ENCODE results near the gene KCNQ1. TPM values are rescaled to one million over a fixed set of nuclear protein-coding genes. Genes with fewer than 3 reads are reported as not detected.

KCNQ1 gene
- total RNA-seq, 3 donors from 2014 or later (not counting 1 experiment from before 2014, with no cell fraction given): 1.9 to 7.8 (median 3.3) TPM

- intact Hi-C loops (cut with micrococcal nuclease): no loop called here
- Histone ChIP-seq H3K27me3 (ENCODE audit: control insufficient read depth, insufficient read depth, low read length) (peaks cover 6% of the 10 kb centered on the region), H3K4me1 (ENCODE audit: control insufficient read depth, insufficient read depth, low read length) (peaks cover 5% of the 10 kb centered on the region), H3K36me3 (ENCODE audit: control insufficient read depth, insufficient read depth, low read length) (no peaks in the 10 kb centered on the region), H3K9me3 (ENCODE audit: control insufficient read depth, insufficient read depth, low read length) (no peaks in the 10 kb centered on the region), H3K27ac (ENCODE audit: low read length) (no peak overlapping the region), H3K4me3 (ENCODE audit: low read length) (no peak overlapping the region)
- TF ChIP-seq CTCF (IDR thresholded peaks at IDR 0.05): no peak
- Mint-ChIP-seq H3K27me3 (ENCODE audit: low read depth in 2 of 2) (peaks cover 6% of the 10 kb centered on the region in 2 donors), H3K4me3 (no peak overlapping the region), H3K36me3 (no peaks in the 10 kb centered on the region), H3K9me3 (no peaks in the 10 kb centered on the region), H3K4me1 (no peaks in the 10 kb centered on the region), H3K27ac (no peak overlapping the region)
- DNase-seq (no peak), ATAC-seq (no peak)
- 87% methylated on average over 12 of the region's 12 CpGs for WGBS (ENCODE audit: insufficient coverage)
These were observed 94.1 kb downstream of the KCNQ1 start for GRCh38 chr11:2538951-2539350.

- Mint-ChIP-seq H3K27me3 (ENCODE audit: low read depth in 2 of 2) (peaks cover 5 to 6% of the 10 kb centered on the region in 2 donors), H3K4me1 (no peaks in the 10 kb centered on the region), H3K9me3 (no peaks in the 10 kb centered on the region), H3K4me3 (no peak overlapping the region), H3K36me3 (no peaks in the 10 kb centered on the region), H3K27ac (no peak overlapping the region)
- no peak overlapping the region for H3K4me3 ChIP-seq (ENCODE audit: low read length)
- 93% methylated on average over 34 of the region's 34 CpGs for WGBS (ENCODE audit: insufficient coverage)
- ATAC-seq (no peak), DNase-seq (no peak)
- no peak for TF ChIP-seq CTCF (IDR thresholded peaks at IDR 0.05)
- intact Hi-C loops (cut with micrococcal nuclease): no loop called here
- H3K27ac ChIP-seq (ENCODE audit: low read length): no peak overlapping the region
- H3K36me3 ChIP-seq (ENCODE audit: control insufficient read depth, insufficient read depth, low read length): no peaks in the 10 kb centered on the region
- peaks cover 6% of the 10 kb centered on the region for H3K27me3 ChIP-seq (ENCODE audit: control insufficient read depth, insufficient read depth, low read length)
- no peaks in the 10 kb centered on the region for H3K9me3 ChIP-seq (ENCODE audit: control insufficient read depth, insufficient read depth, low read length)
- H3K4me1 ChIP-seq (ENCODE audit: control insufficient read depth, insufficient read depth, low read length): no peaks in the 10 kb centered on the region
These were observed 94.8 kb downstream of the KCNQ1 start for GRCh38 chr11:2539371-2540222.

GRCh38 chr11:2540223-2540991 is 95.6 kb downstream of the KCNQ1 start:
- TF ChIP-seq CTCF (IDR thresholded peaks at IDR 0.05): no peak
- Histone ChIP-seq H3K9me3 (ENCODE audit: control insufficient read depth, insufficient read depth, low read length) (no peaks in the 10 kb centered on the region), H3K4me3 (ENCODE audit: low read length) (no peak overlapping the region), H3K27me3 (ENCODE audit: control insufficient read depth, insufficient read depth, low read length) (peaks cover 6% of the 10 kb centered on the region), H3K4me1 (ENCODE audit: control insufficient read depth, insufficient read depth, low read length) (no peaks in the 10 kb centered on the region), H3K27ac (ENCODE audit: low read length) (no peak overlapping the region), H3K36me3 (ENCODE audit: control insufficient read depth, insufficient read depth, low read length) (no peaks in the 10 kb centered on the region)
- WGBS (ENCODE audit: insufficient coverage): 89% methylated on average over 16 of the region's 16 CpGs
- Mint-ChIP-seq H3K4me1 (no peaks in the 10 kb centered on the region), H3K4me3 (no peak overlapping the region), H3K9me3 (no peaks in the 10 kb centered on the region), H3K36me3 (no peaks in the 10 kb centered on the region), H3K27me3 (ENCODE audit: low read depth in 2 of 2) (peaks cover 3 to 5% of the 10 kb centered on the region in 2 donors), H3K27ac (no peak overlapping the region)
- intact Hi-C loops (cut with micrococcal nuclease): no loop called here
- DNase-seq (peak in 1 of 2 donors; percentile 13), ATAC-seq (no peak)
